ENCODE data around the gene GMCL2.

- TF ChIP-seq CTCF (IDR thresholded peaks at IDR 0.05; ENCODE audit: borderline replicate concordance, extremely low read depth, low read length, poor library complexity, severe bottlenecking) = no peak
- no peak for TF ChIP-seq EZH2 (IDR thresholded peaks at IDR 0.05; ENCODE audit: borderline replicate concordance, low read depth, low read length, severe bottlenecking)
Observed at GRCh38 chr5:178218237-178218776, 31.1 kb upstream of the GMCL2 start.
